LNCaP clone FGC (cell line): ENCODE results near the gene CTAG1B.
"Not testable (repeated sequence)": the region's sequence is repeated elsewhere in the genome, so short reads cannot be mapped to it uniquely, and the experiment has no call there.

Experiments
- DNase-seq: peaks from one replicate; pipeline ENCODE4 v3.0.0-alpha.2; 2011; ENCODE audit warnings: low read depth
- H3K4me3 ChIP-seq: 2 replicates; pipeline ENCODE4 v1.5.1; 2011; ENCODE audit warnings: mild to moderate bottlenecking, low read depth, low read length, control low read depth
- TF ChIP-seq, protein P1 (sequence below): IDR thresholded peaks from 2 replicates; pipeline ENCODE4 v1.5.1; 2012; ENCODE audit warnings: mild to moderate bottlenecking; ENCODE audit not compliant: control insufficient read depth, insufficient read depth; ENCODE audit errors: extremely low read depth

Gene CTAG1B

DNA sequence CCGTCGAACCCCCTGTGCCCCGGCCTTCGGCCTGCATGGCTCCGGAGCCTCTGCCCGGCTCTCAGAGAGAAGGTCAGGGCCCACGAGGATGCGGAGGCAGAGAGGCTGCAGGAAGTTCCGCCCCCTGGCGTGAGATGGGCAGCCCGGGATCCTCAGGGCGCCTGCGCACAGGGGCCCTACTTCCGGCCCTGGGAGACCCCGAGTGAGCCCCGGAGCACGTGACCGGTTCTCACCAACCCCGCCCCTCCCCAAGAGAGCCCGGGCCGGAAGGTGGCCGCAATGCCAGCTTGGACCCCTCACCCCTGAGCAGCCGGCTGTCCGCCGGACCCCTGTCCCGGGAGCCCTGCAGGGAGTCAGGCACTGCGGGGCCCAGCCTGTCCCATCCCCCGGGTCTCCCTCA is at the start of gene CTAG1B:
CTAG1B (minus strand) TSS at position 101 of the 400 bp plus-strand sequence; CDS start at position 37, 64 bp downstream.
- not testable (repeated sequence) for DNase-seq

DNA sequence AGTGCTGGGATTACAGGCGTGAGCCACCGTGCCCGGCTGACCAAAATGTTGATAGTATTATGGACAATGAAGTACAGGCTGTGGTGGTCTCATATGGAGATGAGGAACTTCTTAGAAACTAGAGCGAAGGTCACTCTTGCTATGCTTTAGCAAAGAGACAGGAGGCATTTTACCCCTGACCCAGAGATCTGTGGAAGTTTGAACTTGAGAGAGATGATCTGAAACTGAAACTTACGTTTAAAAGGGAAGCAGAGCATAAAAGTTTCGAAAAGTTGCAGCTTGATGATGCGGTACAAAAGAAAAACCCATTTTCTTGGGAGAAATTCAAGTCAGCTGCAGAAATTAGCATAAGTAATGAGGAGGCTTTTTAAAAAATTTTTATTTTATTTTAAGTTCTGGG is 42.8 kb upstream of the CTAG1B start:
- no peak for DNase-seq
- TF ChIP-seq, protein P1, sequence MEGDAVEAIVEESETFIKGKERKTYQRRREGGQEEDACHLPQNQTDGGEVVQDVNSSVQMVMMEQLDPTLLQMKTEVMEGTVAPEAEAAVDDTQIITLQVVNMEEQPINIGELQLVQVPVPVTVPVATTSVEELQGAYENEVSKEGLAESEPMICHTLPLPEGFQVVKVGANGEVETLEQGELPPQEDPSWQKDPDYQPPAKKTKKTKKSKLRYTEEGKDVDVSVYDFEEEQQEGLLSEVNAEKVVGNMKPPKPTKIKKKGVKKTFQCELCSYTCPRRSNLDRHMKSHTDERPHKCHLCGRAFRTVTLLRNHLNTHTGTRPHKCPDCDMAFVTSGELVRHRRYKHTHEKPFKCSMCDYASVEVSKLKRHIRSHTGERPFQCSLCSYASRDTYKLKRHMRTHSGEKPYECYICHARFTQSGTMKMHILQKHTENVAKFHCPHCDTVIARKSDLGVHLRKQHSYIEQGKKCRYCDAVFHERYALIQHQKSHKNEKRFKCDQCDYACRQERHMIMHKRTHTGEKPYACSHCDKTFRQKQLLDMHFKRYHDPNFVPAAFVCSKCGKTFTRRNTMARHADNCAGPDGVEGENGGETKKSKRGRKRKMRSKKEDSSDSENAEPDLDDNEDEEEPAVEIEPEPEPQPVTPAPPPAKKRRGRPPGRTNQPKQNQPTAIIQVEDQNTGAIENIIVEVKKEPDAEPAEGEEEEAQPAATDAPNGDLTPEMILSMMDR, result no peak
- H3K4me3 ChIP-seq, result no peak overlapping the region

More for the DNA sequence above, at the start of gene CTAG1B:
- H3K4me3 ChIP-seq, result not testable (repeated sequence)

DNA sequence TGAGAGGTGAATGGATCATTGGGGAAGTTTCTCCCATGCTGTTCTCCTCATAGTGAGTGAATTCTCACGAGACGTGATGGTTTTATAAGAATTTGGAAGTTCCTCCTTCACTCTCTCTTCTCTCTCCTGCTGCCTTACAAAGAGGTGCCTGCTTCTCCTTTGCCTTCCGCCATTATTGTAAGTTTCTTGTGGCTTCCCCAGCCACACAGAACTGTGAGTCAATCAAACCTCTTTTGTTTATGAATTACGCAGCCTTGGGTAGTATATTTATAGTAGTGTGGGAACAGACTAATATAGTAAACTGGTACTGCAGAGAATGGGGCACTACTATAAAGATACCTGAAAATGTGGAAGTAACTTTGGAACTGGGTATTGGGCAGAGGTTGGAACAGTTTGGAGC is 42.1 kb upstream of the CTAG1B start:
- TF ChIP-seq, protein P1, result no peak
- H3K4me3 ChIP-seq, result no peak overlapping the region
- DNase-seq, result no peak

DNA sequence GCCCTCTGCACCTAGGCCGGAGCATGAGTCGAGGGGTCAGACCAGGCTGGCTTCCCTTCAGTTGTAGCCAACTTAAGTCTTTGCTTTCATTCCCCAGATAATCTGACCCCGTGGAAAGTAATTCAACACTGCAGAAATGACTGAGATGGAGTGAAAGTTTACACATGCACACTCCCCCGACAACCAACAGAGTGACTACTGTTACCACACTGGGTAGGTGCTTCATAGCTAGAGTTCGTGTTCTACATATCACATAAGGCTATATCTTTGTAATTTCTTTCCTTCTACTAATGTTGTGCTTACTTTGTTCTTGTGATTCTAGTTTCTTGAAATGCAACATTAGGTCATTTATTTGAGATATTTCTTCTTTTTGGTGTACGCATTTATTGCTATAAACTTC is 41.5 kb upstream of the CTAG1B start:
- no peak overlapping the region for H3K4me3 ChIP-seq
- TF ChIP-seq, protein P1, result no peak
- no peak for DNase-seq

DNA sequence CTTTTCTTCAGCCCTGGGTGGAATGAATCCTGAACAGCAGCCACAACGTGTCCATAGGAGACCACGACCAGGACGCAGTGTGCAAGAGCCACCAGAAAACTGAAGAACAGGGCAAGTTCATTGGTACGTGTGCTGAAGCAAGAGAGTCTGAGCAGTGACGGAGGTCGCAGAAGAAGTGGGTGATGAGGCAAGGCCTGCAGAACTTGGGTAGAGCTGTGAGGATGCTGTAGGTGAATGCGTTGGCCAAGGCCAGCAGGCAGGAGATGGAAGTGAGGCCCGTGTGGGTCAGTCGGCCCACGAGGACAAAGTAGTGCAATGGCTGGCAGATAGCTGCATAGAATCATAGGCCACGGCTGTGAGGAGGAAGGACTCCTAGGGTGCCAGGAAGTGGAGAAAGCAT is 39.9 kb upstream of the CTAG1B start:
- DNase-seq, result no peak
- TF ChIP-seq, protein P1, result no peak
- no peak overlapping the region for H3K4me3 ChIP-seq

DNA sequence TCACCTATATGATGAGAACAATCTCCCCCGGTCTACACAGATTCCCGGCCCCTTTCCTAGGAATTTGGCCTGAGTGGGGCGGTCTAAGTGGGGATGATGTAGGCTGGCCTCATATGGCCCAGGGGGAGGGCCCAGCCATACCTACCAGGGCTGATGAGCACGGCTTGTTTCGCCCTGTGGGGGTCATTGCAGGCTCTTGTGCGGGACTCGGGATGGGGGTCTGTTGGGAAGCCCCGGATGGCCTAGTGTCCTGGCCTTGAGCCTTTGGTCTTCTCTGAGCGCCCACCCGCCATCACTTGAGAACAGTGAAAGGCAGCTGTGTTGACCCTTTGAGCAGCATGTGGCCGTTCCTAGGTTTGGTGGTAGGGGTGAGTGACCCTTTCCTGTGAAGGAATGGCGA is 39.1 kb upstream of the CTAG1B start:
- TF ChIP-seq, protein P1, result no peak
- DNase-seq, result no peak
- no peak overlapping the region for H3K4me3 ChIP-seq

DNA sequence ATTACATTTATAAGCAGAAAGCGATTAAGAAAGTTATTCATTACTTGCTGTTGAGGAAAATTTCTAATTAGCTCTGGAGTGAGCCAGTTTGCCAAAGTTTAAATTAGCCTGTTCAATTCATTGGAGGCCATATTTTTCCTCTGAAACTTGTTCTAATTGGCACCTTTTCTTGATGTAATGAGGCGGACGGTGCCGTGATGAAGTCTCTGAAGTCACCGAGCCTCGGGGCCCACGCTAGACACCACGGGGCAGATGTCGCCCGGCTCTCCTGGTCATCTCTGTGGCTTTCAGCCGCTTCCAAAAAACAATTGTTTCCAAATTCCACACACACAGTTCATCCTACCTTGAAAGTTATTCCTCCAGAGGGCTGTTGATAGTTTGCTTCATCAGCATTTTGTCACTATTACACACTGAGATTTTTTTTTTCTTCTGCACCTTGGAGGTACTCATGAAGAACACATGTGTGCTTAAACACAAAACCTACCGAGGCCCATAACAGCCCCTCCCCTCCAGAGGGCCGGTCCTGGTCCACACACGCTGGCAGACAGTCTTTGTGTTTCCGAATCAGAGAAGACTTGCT is 38.2 kb upstream of the CTAG1B start:
- H3K4me3 ChIP-seq, result no peak overlapping the region
- TF ChIP-seq, protein P1, result no peak
- no peak for DNase-seq
